ENCODE measurements around the gene PRKCD.

PRKCD gene

GRCh38 chr3:53226142-53226840 is 65.3 kb downstream of the PRKCD start:
- no peaks in the 10 kb centered on the region for H3K27me3 ChIP-seq (ENCODE audit: control insufficient read depth in 3 of 3, insufficient read depth in 3 of 3, low read depth in 1 of 3, low read length in 3 of 3)
- H2AK5ac ChIP-seq (ENCODE audit: low read depth, low read length) = no peak overlapping the region
- H3K23ac ChIP-seq (ENCODE audit: low read depth, low read length, poor library complexity) = no peak overlapping the region
- H3K36me3 ChIP-seq (replicated peaks in 1 of 2; ENCODE audit: control insufficient read depth in 2 of 2, insufficient read depth in 2 of 2, low read length in 2 of 2) = peaks cover 83 to 90% of the 10 kb centered on the region in 2 donors
- WGBS, 2 donors (ENCODE audit: extremely low coverage in 2 of 2, insufficient read length in 2 of 2, insufficient replicate concordance in 1 of 2) = no CpG with 5 or more reads among the region's 12 CpGs
- no peak overlapping the region for H3K9ac ChIP-seq (ENCODE audit: low read depth, low read length, poor library complexity)
- no peak overlapping the region for H2BK120ac ChIP-seq (ENCODE audit: low read depth, low read length)
- H2BK15ac ChIP-seq (ENCODE audit: low read length) = no peak overlapping the region
- no peak overlapping the region for H3K14ac ChIP-seq (ENCODE audit: low read length)
- H3K79me1 ChIP-seq (ENCODE audit: low read depth, low read length) = no peaks in the 10 kb centered on the region
- H3K4me1 ChIP-seq (ENCODE audit: control insufficient read depth in 2 of 2, insufficient read depth in 1 of 2, low read depth in 1 of 2, low read length in 2 of 2) = no peaks in the 10 kb centered on the region
- no peak overlapping the region for H4K8ac ChIP-seq (ENCODE audit: low read depth, low read length)
- H3K4me2 ChIP-seq (ENCODE audit: insufficient read depth, low read length, poor library complexity, severe bottlenecking) = no peak overlapping the region
- H3K4me3 ChIP-seq (ENCODE audit: low read length in 2 of 2) = no peak overlapping the region
- no peak overlapping the region for H2BK5ac ChIP-seq (ENCODE audit: low read length)
- H3K27ac ChIP-seq (replicated peaks; ENCODE audit: low read length) = no peak overlapping the region
- no peak overlapping the region for H2BK12ac ChIP-seq (ENCODE audit: low read length)
- no peak overlapping the region for H2AFZ ChIP-seq (ENCODE audit: low read length)
- no peak for DNase-seq (ENCODE audit: low spot score)
- H3K9me3 ChIP-seq (replicated peaks in 1 of 2; ENCODE audit: control insufficient read depth in 2 of 2, insufficient read depth in 1 of 2, low read depth in 1 of 2, low read length in 2 of 2) = no peaks in the 10 kb centered on the region
- H4K91ac ChIP-seq (ENCODE audit: low read depth, low read length, poor library complexity) = no peak overlapping the region
- no peak overlapping the region for H3K18ac ChIP-seq (ENCODE audit: low read length)
- no peak overlapping the region for H3K4ac ChIP-seq (ENCODE audit: low read length)

- Histone ChIP-seq H3K27me3 (ENCODE audit: control insufficient read depth in 3 of 3, insufficient read depth in 3 of 3, low read depth in 1 of 3, low read length in 3 of 3) (no peaks in the 10 kb centered on the region), H4K91ac (ENCODE audit: low read depth, low read length, poor library complexity) (no peak overlapping the region), H2BK15ac (ENCODE audit: low read length) (no peak overlapping the region), H3K9me3 (replicated peaks in 1 of 2; ENCODE audit: control insufficient read depth in 2 of 2, insufficient read depth in 1 of 2, low read depth in 1 of 2, low read length in 2 of 2) (no peaks in the 10 kb centered on the region), H3K14ac (ENCODE audit: low read length) (no peak overlapping the region), H3K4me3 (ENCODE audit: low read length in 2 of 2) (no peak overlapping the region), H2AFZ (ENCODE audit: low read length) (no peak overlapping the region), H2AK5ac (ENCODE audit: low read depth, low read length) (no peak overlapping the region), H3K79me1 (ENCODE audit: low read depth, low read length) (no peaks in the 10 kb centered on the region), H2BK120ac (ENCODE audit: low read depth, low read length) (no peak overlapping the region), H3K23ac (ENCODE audit: low read depth, low read length, poor library complexity) (peak overlapping the region; percentile 68), H3K4me1 (ENCODE audit: control insufficient read depth in 2 of 2, insufficient read depth in 1 of 2, low read depth in 1 of 2, low read length in 2 of 2) (no peaks in the 10 kb centered on the region), H3K4me2 (ENCODE audit: insufficient read depth, low read length, poor library complexity, severe bottlenecking) (no peak overlapping the region), H3K36me3 (replicated peaks in 1 of 2; ENCODE audit: control insufficient read depth in 2 of 2, insufficient read depth in 2 of 2, low read length in 2 of 2) (peaks cover 89 to 96% of the 10 kb centered on the region in 2 donors), H4K8ac (ENCODE audit: low read depth, low read length) (no peak overlapping the region), H3K4ac (ENCODE audit: low read length) (no peak overlapping the region), H2BK5ac (ENCODE audit: low read length) (no peak overlapping the region), H3K27ac (replicated peaks; ENCODE audit: low read length) (no peak overlapping the region), H2BK12ac (ENCODE audit: low read length) (no peak overlapping the region), H3K18ac (ENCODE audit: low read length) (no peak overlapping the region), H3K9ac (ENCODE audit: low read depth, low read length, poor library complexity) (no peak overlapping the region)
- WGBS, 2 donors (ENCODE audit: extremely low coverage in 2 of 2, insufficient read length in 2 of 2, insufficient replicate concordance in 1 of 2) = no CpG with 5 or more reads among the region's 17 CpGs
- no peak for DNase-seq (ENCODE audit: low spot score)
Observed at GRCh38 chr3:53226841-53227407, 65.9 kb downstream of the PRKCD start.

- Histone ChIP-seq H2AK5ac (ENCODE audit: low read depth, low read length) (no peak overlapping the region), H3K4me1 (ENCODE audit: control insufficient read depth in 2 of 2, insufficient read depth in 1 of 2, low read depth in 1 of 2, low read length in 2 of 2) (no peaks in the 10 kb centered on the region), H3K36me3 (replicated peaks in 1 of 2; ENCODE audit: control insufficient read depth in 2 of 2, insufficient read depth in 2 of 2, low read length in 2 of 2) (peaks cover 95 to 100% of the 10 kb centered on the region in 2 donors), H2BK15ac (ENCODE audit: low read length) (no peak overlapping the region), H4K8ac (ENCODE audit: low read depth, low read length) (no peak overlapping the region), H3K9me3 (replicated peaks in 1 of 2; ENCODE audit: control insufficient read depth in 2 of 2, insufficient read depth in 1 of 2, low read depth in 1 of 2, low read length in 2 of 2) (peaks cover 0 to 1% of the 10 kb centered on the region in 2 donors), H2BK12ac (ENCODE audit: low read length) (no peak overlapping the region), H3K4me3 (ENCODE audit: low read length in 2 of 2) (no peak overlapping the region), H2AFZ (ENCODE audit: low read length) (no peak overlapping the region), H2BK5ac (ENCODE audit: low read length) (no peak overlapping the region), H4K91ac (ENCODE audit: low read depth, low read length, poor library complexity) (no peak overlapping the region), H3K18ac (ENCODE audit: low read length) (no peak overlapping the region), H3K27me3 (ENCODE audit: control insufficient read depth in 3 of 3, insufficient read depth in 3 of 3, low read depth in 1 of 3, low read length in 3 of 3) (no peaks in the 10 kb centered on the region), H3K23ac (ENCODE audit: low read depth, low read length, poor library complexity) (peak overlapping the region; percentile 36), H3K4me2 (ENCODE audit: insufficient read depth, low read length, poor library complexity, severe bottlenecking) (no peak overlapping the region), H3K79me1 (ENCODE audit: low read depth, low read length) (peaks cover 6% of the 10 kb centered on the region), H3K14ac (ENCODE audit: low read length) (no peak overlapping the region), H3K4ac (ENCODE audit: low read length) (no peak overlapping the region), H3K27ac (replicated peaks; ENCODE audit: low read length) (no peak overlapping the region), H3K9ac (ENCODE audit: low read depth, low read length, poor library complexity) (no peak overlapping the region), H2BK120ac (ENCODE audit: low read depth, low read length) (no peak overlapping the region)
- no CpG with 5 or more reads among the region's 24 CpGs for WGBS, 2 donors (ENCODE audit: extremely low coverage in 2 of 2, insufficient read length in 2 of 2, insufficient replicate concordance in 1 of 2)
- DNase-seq (ENCODE audit: low spot score) = no peak
Observed at GRCh38 chr3:53227993-53228885, 67.2 kb downstream of the PRKCD start.

DNA sequence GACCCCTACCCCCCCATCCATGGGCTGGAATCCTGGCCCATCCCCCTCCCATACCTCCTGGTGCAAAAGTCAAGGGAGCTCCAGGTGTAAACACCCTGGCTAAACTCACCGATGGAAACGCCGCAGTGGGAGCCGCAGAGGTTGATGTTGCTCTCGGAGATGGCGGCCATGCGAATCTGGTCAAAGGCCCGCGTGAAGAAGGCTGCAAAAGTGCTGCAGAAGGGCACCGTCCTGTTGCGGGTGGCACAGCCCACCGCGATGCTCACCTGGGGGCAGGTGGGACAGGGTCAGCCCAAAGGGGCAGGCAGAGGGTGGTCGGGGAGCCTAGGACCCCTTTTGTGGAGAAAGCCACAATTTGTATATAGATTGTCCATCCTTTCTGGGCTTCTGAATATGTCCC is 68.2 kb downstream of the PRKCD start:
- Histone ChIP-seq H4K8ac (ENCODE audit: low read depth, low read length) (no peak overlapping the region), H3K36me3 (replicated peaks in 1 of 2; ENCODE audit: control insufficient read depth in 2 of 2, insufficient read depth in 2 of 2, low read length in 2 of 2) (peaks cover 93 to 100% of the 10 kb centered on the region in 2 donors), H3K4me2 (ENCODE audit: insufficient read depth, low read length, poor library complexity, severe bottlenecking) (no peak overlapping the region), H2AK5ac (ENCODE audit: low read depth, low read length) (no peak overlapping the region), H3K23ac (ENCODE audit: low read depth, low read length, poor library complexity) (no peak overlapping the region), H3K14ac (ENCODE audit: low read length) (no peak overlapping the region), H2BK15ac (ENCODE audit: low read length) (no peak overlapping the region), H3K4ac (ENCODE audit: low read length) (no peak overlapping the region), H3K27ac (replicated peaks; ENCODE audit: low read length) (no peak overlapping the region), H2BK12ac (ENCODE audit: low read length) (no peak overlapping the region), H3K4me1 (ENCODE audit: control insufficient read depth in 2 of 2, insufficient read depth in 1 of 2, low read depth in 1 of 2, low read length in 2 of 2) (no peaks in the 10 kb centered on the region), H3K79me1 (ENCODE audit: low read depth, low read length) (peaks cover 6% of the 10 kb centered on the region), H2BK120ac (ENCODE audit: low read depth, low read length) (no peak overlapping the region), H4K91ac (ENCODE audit: low read depth, low read length, poor library complexity) (no peak overlapping the region), H3K27me3 (ENCODE audit: control insufficient read depth in 3 of 3, insufficient read depth in 3 of 3, low read depth in 1 of 3, low read length in 3 of 3) (no peaks in the 10 kb centered on the region), H2AFZ (ENCODE audit: low read length) (no peak overlapping the region), H3K18ac (ENCODE audit: low read length) (no peak overlapping the region), H2BK5ac (ENCODE audit: low read length) (no peak overlapping the region), H3K4me3 (ENCODE audit: low read length in 2 of 2) (no peak overlapping the region), H3K9ac (ENCODE audit: low read depth, low read length, poor library complexity) (no peak overlapping the region), H3K9me3 (replicated peaks in 1 of 2; ENCODE audit: control insufficient read depth in 2 of 2, insufficient read depth in 1 of 2, low read depth in 1 of 2, low read length in 2 of 2) (peaks cover 0 to 1% of the 10 kb centered on the region in 2 donors)
- WGBS, 2 donors (ENCODE audit: extremely low coverage in 2 of 2, insufficient read length in 2 of 2, insufficient replicate concordance in 1 of 2) = no CpG with 5 or more reads among the region's 14 CpGs
- DNase-seq (ENCODE audit: low spot score) = no peak
